GM19193 (cell line): Measurements from ENCODE around the gene CTIF.

ENCODE experiments used
- POLR2A ChIP-seq: IDR thresholded peaks from 4 replicates; pipeline ENCODE4 v1.6.1; 2011; ENCODE audit not compliant: insufficient read depth, insufficient read length; ENCODE audit errors: extremely low read depth

The CTIF gene

GRCh38 chr18:48838921-48839818, 300.3 kb downstream of the CTIF start:
- no peak for TF ChIP-seq POLR2A

GRCh38 chr18:48839819-48840490, 301.1 kb downstream of the CTIF start:
- no peak for TF ChIP-seq POLR2A

DNA sequence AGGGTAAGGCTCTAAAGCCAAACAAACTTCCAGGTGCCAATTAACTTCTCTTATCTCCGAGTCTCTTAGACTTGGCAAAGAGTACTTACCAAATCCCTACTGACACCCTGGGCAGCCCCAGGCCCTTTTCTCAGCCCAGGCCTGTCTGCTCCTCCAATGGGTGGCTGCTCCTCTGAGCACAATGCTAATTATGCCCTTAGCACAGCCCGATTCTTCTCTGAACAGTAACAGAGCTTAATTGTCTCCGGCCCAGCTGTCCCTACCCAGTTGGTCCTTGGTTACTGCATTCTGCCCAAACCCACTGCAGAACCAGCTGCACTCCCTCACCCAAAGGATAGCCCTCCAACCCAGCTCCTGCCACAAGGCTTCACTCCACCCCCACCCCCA, 301.7 kb downstream of the CTIF start:
- no peak for TF ChIP-seq POLR2A

DNA sequence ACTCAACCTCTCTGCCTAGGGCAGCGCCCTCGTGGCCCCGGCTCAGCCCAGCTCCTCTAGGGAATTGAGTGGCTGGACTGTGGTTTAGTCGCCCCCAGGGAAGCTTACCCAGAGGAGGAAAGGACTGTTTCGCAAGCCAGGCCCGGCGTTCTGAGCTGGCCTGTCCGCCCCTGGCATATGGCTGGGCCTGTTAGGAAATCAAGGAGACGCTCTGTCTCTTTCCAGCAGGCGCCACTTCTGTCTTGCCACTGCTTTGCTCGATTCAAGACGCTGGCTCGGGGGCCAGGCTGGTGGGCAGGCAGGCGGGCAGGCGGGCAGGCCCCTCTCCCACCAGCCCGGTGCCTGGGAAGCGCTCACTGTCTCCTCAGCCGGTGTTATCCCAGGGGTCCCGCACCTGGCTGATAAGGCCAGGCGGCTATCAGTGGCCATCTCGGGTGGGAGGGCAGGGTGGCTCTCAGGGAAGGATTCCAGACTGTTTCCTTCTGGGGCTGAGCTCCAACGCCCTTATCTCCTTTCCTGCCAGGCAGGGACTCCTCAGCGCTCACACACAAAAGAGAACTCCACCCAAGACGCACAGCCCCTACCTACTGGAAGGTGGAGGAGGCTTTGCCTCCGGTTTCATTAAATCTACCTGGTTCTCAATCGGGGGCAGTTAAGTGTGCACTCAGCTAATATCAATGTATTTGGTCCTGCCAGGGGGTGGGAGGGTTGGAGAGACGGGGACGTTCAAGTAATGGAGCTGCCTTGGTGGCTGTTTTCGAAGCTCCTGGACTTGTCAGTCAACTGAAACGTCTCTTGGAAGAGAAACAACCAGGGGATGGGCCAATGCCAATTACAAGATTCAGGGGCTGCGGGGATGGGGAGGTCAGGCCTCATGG, 302.8 kb downstream of the CTIF start:
- no peak for TF ChIP-seq POLR2A

DNA sequence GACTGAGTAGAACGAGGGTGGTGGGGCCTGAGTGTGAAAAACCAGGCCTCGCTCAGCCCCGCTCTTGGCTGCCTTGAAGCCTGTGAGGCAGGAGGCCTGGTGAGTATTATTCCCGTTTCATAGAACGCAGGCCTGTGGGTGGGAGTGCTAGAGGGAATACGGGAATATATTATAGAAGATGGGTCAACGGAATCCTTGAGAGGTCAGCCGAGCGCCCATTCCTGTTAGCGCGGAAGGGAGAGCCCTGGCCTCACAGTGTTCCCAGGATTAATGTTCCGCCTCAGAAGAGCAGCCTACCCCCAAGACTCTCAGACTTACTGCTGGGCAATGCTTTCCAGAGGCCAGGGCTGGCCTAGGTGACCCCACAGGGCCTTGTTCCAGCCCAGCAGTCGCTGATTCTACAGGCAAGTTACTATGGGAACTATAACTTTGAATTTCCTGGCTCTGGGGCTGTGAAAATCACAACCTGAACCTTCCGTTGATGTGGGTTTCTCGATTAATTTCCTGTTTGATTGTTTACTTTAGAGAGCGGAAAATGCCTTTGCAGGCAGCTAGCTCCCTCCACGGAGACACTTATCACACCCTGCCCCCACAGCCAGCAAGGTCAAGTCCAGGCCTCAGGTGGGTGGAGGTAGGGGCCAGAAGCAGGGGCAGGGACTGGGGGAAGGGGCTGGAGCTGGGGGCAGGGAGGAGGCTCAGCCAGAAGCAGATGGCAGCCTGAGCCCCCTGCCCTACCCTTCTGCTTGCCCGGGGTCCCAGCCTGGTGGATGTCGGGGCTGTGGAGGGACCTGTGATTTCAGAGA, 303.6 kb downstream of the CTIF start:
- no peak for TF ChIP-seq POLR2A

GRCh38 chr18:48843162-48843561, 304.3 kb downstream of the CTIF start:
- no peak for TF ChIP-seq POLR2A

- no peak for TF ChIP-seq POLR2A
Observed at GRCh38 chr18:48843596-48843995, 304.8 kb downstream of the CTIF start.

DNA sequence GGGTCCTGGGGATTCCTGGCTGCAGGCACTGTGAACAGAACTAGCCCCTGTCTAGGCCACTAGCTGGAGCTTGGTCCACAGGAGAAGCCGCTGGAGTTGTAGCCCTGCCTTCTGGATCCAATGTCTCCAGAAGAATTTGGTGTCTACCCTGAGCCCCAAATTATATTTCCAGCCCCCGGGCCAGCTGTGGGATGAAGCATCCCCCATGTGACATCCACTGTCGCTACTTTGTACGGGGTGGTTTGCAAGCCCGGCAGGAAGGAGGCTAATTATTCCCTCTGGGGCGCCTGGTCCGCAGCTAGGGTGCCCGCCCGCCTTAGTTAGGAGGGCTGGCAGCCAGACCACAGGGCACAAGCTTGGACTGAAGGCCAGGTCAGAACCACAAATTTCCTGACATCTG, 305.4 kb downstream of the CTIF start:
- TF ChIP-seq POLR2A = no peak

- no peak for TF ChIP-seq POLR2A
Observed at GRCh38 chr18:48845174-48845573, 306.3 kb downstream of the CTIF start.

- TF ChIP-seq POLR2A = no peak
Observed at GRCh38 chr18:48846423-48846932, 307.6 kb downstream of the CTIF start.

- no peak for TF ChIP-seq POLR2A
Observed at GRCh38 chr18:48847807-48848486, 309.1 kb downstream of the CTIF start.

- no peak for TF ChIP-seq POLR2A
Observed at GRCh38 chr18:48848641-48849143, 309.9 kb downstream of the CTIF start.

DNA sequence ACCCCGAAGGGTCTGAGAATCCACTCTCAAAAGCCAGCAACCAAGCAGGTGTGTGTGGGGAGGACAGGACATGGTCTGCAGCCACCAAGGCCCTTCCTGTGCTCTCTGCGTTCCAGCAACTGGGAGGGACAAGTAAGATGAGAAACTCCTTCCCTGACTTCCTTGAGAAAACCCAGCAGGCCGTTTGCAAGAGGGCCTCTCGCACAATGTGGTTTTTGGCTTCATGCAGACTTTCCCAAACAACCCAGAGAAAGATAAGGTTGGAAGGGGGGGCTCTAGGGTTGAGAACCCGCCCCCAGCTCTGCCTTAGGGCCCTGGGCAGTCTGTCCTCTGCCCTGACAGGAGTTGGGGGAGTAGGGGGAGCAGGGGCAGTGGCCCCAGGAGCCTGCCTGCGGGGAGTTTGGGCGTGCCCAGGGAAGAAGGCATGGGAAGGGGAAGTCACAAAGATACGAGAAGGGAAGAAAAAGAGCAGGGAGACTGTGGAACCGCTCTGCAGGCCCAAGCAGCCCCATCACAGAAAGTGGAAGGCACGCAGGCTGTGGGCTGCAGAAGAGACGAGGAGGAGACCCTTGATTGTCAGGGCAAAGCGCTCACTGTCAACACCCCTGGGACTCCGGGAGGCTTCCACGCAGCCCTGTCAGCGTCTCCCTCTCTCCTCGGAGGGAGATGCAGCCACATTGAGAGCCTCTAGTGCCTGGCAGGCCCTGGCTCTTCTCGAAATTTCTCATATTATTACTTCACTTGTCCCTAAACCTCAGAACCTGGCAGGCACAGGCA, 312.2 kb downstream of the CTIF start:
- TF ChIP-seq POLR2A = no peak

DNA sequence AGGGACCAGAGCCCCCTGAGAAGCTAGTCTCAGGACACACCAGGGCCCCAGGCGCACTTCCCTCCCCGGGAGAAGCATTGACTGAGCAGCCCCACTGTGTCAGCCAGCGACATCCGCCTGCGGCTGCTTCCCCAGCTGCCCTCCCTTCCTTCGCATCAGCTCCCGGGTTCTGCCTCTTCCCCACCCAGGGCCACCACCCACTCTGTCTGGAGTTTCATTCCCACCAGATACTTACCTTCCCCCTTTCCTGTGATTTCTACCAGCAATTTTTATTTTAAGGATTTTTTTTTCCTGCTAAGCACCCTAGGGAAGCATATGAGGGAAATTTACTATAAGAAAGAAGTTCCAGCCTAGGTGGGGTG, 312.7 kb downstream of the CTIF start:
- no peak for TF ChIP-seq POLR2A

GRCh38 chr18:48852292-48852691, 313.5 kb downstream of the CTIF start:
- TF ChIP-seq POLR2A = no peak
